Aorta (tissue), 5 donors: ENCODE results near the gene XRCC4. TPM values are rescaled to one million over a fixed set of nuclear protein-coding genes. Genes with fewer than 3 reads are reported as not detected.

Source experiments
- ATAC-seq: fragments of 200-7000 bp; cut with Tn5 transposase; one replicate; pipeline ENCODE4 v1.9.1; 2022; ENCODE audit warnings: moderate library complexity; ENCODE audit not compliant: low FRiP score
- DNase-seq, 2 donors: peaks; one replicate each; pipeline ENCODE4 v3.0.0-alpha.2; 2020
- H3K27ac ChIP-seq, 2 donors: one replicate each; pipeline ENCODE4 v1.5.1; 2013; ENCODE audit warnings: low read length in 2 of 2, mild to moderate bottlenecking in 2 of 2, moderate library complexity in 2 of 2, control low read depth in 1 of 2, inconsistent platforms in 1 of 2, low read depth in 1 of 2
- H3K27me3 ChIP-seq, 2 donors: one replicate each; pipeline ENCODE4 v1.6.1; 2013; ENCODE audit warnings: control low read depth in 1 of 2, low read length in 1 of 2, mild to moderate bottlenecking in 1 of 2, moderate library complexity in 1 of 2; ENCODE audit not compliant: insufficient read depth in 2 of 2, control insufficient read depth in 1 of 2
- H3K36me3 ChIP-seq, 2 donors: one replicate each; pipeline ENCODE4 v1.6.1; 2013; ENCODE audit warnings: control low read depth in 1 of 2, low read length in 1 of 2, mild to moderate bottlenecking in 1 of 2; ENCODE audit not compliant: insufficient read depth in 2 of 2, control insufficient read depth in 1 of 2
- H3K4me1 ChIP-seq, 2 donors: one replicate each; pipeline ENCODE4 v1.6.1; 2013; ENCODE audit warnings: low read length in 2 of 2, control low read depth in 1 of 2, mild to moderate bottlenecking in 1 of 2, moderate library complexity in 1 of 2; ENCODE audit not compliant: insufficient read depth in 2 of 2, control insufficient read depth in 1 of 2
- H3K4me3 ChIP-seq, 2 donors: one replicate each; pipeline ENCODE4 v1.5.1; 2013; ENCODE audit warnings: low read length in 2 of 2, control low read depth in 1 of 2, mild to moderate bottlenecking in 1 of 2
- H3K9me3 ChIP-seq: one replicate; pipeline ENCODE4 v1.6.1; 2013; ENCODE audit warnings: mild to moderate bottlenecking, low read length; ENCODE audit not compliant: control insufficient read depth
- WGBS, 2 donors: extraction: QIAGEN DNeasy Blood & Tissue Kit; methylation state at CpG; one replicate each; pipeline ENCODE4 v1.1.7; 2013; 5-methylcytosine and 5-hydroxymethylcytosine counted together
- intact Hi-C, 2 donors: fragments of 100-400 bp; cut with DNase I; formaldehyde crosslinking; loops; one replicate each; pipeline versions ENCODE4 v1.14.2 to v1.15.0; 2022
- polyA plus RNA-seq, 2 donors: library from polyadenylated mRNA; stranded (reverse); fragments of 200-250 nt; gene quantifications; one replicate each; pipeline ENCODE4 v1.2.3, GENCODE V29; 2013
- total RNA-seq, 2 donors: library from RNA; stranded (reverse); fragmentation: NEBNext Ultra II Directional; extraction: Animal tissue kit (Norgen Biotek cat#: 25700); gene quantifications; one replicate each; pipeline ENCODE4 v1.2.1, GENCODE V29; 2021
- donor health status: healthy with polysubstance abuse.
- donor health status: Bipolar disorder and iron deficiency.
- donor health status: DM: no; HTN: no; CAD: no.
- donor health status: DM: no; HTN: no; CAD: no.
- donor health status: DM: yes; HTN: yes; CAD: no.

XRCC4 gene
- total and polyA plus RNA-seq, 4 donors: 9.9 to 19.0 (median 11.8) TPM

- no peak overlapping the region for H3K27ac ChIP-seq
- intact Hi-C loops: no loop called here
- H3K9me3 ChIP-seq: no peaks in the 10 kb centered on the region
- no peak for ATAC-seq
- no peaks in the 10 kb centered on the region for H3K36me3 ChIP-seq
- H3K27me3 ChIP-seq: no peaks in the 10 kb centered on the region
- H3K4me1 ChIP-seq: no peaks in the 10 kb centered on the region
- no peak for DNase-seq
- 7 to 9% methylated on average over 2 of the region's 2 CpGs for WGBS, 2 donors
- no peak overlapping the region for H3K4me3 ChIP-seq
These were observed 216.9 kb downstream of the XRCC4 start for GRCh38 chr5:83294246-83294645.

GRCh38 chr5:83299353-83299752 is 222.0 kb downstream of the XRCC4 start:
- 91 to 95% methylated on average over 2 of the region's 2 CpGs for WGBS, 2 donors
- ATAC-seq (no peak), DNase-seq (no peak)
- no peaks in the 10 kb centered on the region for H3K36me3 ChIP-seq
- no peaks in the 10 kb centered on the region for H3K4me1 ChIP-seq
- no peak overlapping the region for H3K27ac ChIP-seq
- no peaks in the 10 kb centered on the region for H3K27me3 ChIP-seq
- no peak overlapping the region for H3K4me3 ChIP-seq
- H3K9me3 ChIP-seq: no peaks in the 10 kb centered on the region
- intact Hi-C loops: no loop called here

- Histone ChIP-seq H3K4me1 (no peaks in the 10 kb centered on the region), H3K9me3 (no peaks in the 10 kb centered on the region), H3K27me3 (no peaks in the 10 kb centered on the region), H3K27ac (no peak overlapping the region), H3K4me3 (no peak overlapping the region), H3K36me3 (no peaks in the 10 kb centered on the region)
- intact Hi-C loops: no loop called here
- WGBS, 2 donors: 1 to 3% methylated on average over 3 of the region's 3 CpGs
- DNase-seq: peak; percentile 63 to 73
- peak; percentile 93 for ATAC-seq
These were observed 229.4 kb downstream of the XRCC4 start for GRCh38 chr5:83306572-83307241.

- intact Hi-C loops: no loop called here
- Histone ChIP-seq H3K4me3 (no peak overlapping the region), H3K4me1 (no peaks in the 10 kb centered on the region), H3K9me3 (no peaks in the 10 kb centered on the region), H3K27ac (no peak overlapping the region), H3K36me3 (no peaks in the 10 kb centered on the region), H3K27me3 (no peaks in the 10 kb centered on the region)
- WGBS, 2 donors: 88 to 94% methylated on average over 2 of the region's 2 CpGs
- DNase-seq (no peak), ATAC-seq (peak; percentile 54)
These were observed 235.3 kb downstream of the XRCC4 start for GRCh38 chr5:83312663-83313062.

- Histone ChIP-seq H3K4me3 (no peak overlapping the region), H3K36me3 (no peaks in the 10 kb centered on the region), H3K27ac (no peak overlapping the region), H3K9me3 (no peaks in the 10 kb centered on the region), H3K4me1 (no peaks in the 10 kb centered on the region), H3K27me3 (no peaks in the 10 kb centered on the region)
- intact Hi-C loops: no loop called here
- no peak for ATAC-seq
- DNase-seq: no peak
- 57 to 70% methylated on average over 2 of the region's 2 CpGs for WGBS, 2 donors
These were observed 236.1 kb downstream of the XRCC4 start for GRCh38 chr5:83313436-83313835.

- Histone ChIP-seq H3K4me1 (no peaks in the 10 kb centered on the region), H3K4me3 (no peak overlapping the region), H3K36me3 (no peaks in the 10 kb centered on the region), H3K27me3 (no peaks in the 10 kb centered on the region), H3K9me3 (no peaks in the 10 kb centered on the region), H3K27ac (no peak overlapping the region)
- intact Hi-C loops: no loop called here
- ATAC-seq: no peak
- no peak for DNase-seq
These were observed 244.2 kb downstream of the XRCC4 start for GRCh38 chr5:83321483-83322055.

GRCh38 chr5:83322273-83322924 is 245.1 kb downstream of the XRCC4 start:
- ATAC-seq: no peak
- Histone ChIP-seq H3K36me3 (no peaks in the 10 kb centered on the region), H3K27me3 (no peaks in the 10 kb centered on the region), H3K4me3 (no peak overlapping the region), H3K27ac (no peak overlapping the region), H3K4me1 (no peaks in the 10 kb centered on the region), H3K9me3 (no peaks in the 10 kb centered on the region)
- intact Hi-C loops: no loop called here
- DNase-seq: no peak
- WGBS, 2 donors: 97% methylated on average over 5 of the region's 5 CpGs

GRCh38 chr5:83323557-83324180 is 246.3 kb downstream of the XRCC4 start:
- Histone ChIP-seq H3K27me3 (no peaks in the 10 kb centered on the region), H3K4me1 (no peaks in the 10 kb centered on the region), H3K9me3 (no peaks in the 10 kb centered on the region), H3K27ac (no peak overlapping the region), H3K4me3 (no peak overlapping the region), H3K36me3 (no peaks in the 10 kb centered on the region)
- ATAC-seq (no peak), DNase-seq (no peak)
- intact Hi-C loops: no loop called here

GRCh38 chr5:83331842-83332241 is 254.5 kb downstream of the XRCC4 start:
- Histone ChIP-seq H3K4me1 (no peaks in the 10 kb centered on the region), H3K36me3 (no peaks in the 10 kb centered on the region), H3K4me3 (no peak overlapping the region), H3K9me3 (no peaks in the 10 kb centered on the region), H3K27me3 (no peaks in the 10 kb centered on the region), H3K27ac (no peak overlapping the region)
- intact Hi-C loops: no loop called here
- ATAC-seq (no peak), DNase-seq (no peak)
- WGBS, 2 donors: 72 to 79% methylated on average over 2 of the region's 2 CpGs
